ENCODE measurements around the gene PYY.

DNA sequence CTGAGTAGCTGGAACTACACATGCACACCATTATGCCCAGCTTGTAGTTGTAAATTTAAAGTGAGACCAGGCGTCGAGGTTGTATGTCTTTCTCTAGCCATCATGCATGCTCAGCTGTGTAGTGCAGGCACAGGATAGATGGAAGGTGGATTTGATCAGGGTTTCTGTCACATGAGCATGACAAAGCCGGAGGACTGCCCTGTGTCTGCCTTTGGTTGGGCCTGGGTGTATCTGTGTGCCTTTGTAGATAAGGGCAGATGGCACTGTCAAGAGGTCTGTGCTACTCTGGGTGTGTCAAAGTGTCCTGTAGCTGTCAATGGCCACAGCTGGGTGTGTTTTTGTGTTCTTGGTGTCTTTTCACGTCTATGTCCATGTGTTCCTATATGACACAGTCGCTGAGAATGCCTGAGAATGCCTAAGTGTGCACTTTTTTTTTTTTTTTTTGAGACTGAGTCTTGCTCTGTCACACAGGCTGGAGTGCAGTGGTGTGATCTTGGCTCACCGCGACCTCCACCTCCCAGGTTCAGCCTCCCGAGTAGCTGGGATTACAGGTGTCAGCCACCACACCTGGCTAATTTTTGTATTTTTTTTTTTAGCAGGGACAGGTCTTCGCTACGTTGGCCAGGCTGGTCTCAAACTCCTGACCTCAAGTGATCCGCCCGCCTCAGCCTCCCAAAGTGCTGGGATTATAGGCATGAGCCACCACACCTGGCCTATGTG is 46.6 kb upstream of the PYY start:
- TF ChIP-seq, protein P1, sequence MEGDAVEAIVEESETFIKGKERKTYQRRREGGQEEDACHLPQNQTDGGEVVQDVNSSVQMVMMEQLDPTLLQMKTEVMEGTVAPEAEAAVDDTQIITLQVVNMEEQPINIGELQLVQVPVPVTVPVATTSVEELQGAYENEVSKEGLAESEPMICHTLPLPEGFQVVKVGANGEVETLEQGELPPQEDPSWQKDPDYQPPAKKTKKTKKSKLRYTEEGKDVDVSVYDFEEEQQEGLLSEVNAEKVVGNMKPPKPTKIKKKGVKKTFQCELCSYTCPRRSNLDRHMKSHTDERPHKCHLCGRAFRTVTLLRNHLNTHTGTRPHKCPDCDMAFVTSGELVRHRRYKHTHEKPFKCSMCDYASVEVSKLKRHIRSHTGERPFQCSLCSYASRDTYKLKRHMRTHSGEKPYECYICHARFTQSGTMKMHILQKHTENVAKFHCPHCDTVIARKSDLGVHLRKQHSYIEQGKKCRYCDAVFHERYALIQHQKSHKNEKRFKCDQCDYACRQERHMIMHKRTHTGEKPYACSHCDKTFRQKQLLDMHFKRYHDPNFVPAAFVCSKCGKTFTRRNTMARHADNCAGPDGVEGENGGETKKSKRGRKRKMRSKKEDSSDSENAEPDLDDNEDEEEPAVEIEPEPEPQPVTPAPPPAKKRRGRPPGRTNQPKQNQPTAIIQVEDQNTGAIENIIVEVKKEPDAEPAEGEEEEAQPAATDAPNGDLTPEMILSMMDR (IDR thresholded peaks at IDR 0.05), result no peak
- TF ChIP-seq POLR2AphosphoS5 (IDR thresholded peaks at IDR 0.05; ENCODE audit: insufficient read depth in 1 of 2, low read depth in 1 of 2), result no peak
- TF ChIP-seq POLR2A (IDR thresholded peaks at IDR 0.05), result no peak
